Activated CD4-positive, alpha-beta T cell treated with anti-CD3 and anti-CD28 coated beads, Interleukin-2, amount 50 U/mL, for 16 hours (primary cell): Measurements from ENCODE around the gene KCNK3.

Experiments used
- DNase-seq: peaks from one replicate; pipeline ENCODE4 v3.0.0-alpha.2; 2020

Gene KCNK3

DNA sequence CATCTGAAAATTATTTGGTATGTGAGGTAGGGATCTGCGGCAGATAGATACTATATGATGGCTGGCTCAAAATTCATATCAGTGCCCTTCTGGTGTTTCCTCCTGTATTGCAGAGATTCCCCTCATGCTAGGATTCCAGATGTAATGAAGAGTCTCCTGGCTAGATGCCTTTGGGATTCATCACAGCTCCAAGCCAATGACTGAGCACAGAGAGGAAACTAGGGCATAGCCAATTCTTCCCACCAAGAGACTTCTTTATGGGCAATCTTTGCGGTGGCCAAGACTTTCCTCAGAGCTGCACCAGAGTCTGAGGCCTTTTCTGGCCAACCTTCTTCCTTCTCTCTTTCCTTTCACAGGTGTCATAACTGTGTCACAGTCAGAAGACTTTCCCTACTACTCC lies 25.9 kb upstream of the KCNK3 start:
- DNase-seq = no peak

GRCh38 chr2:26668041-26668440 lies 24.5 kb upstream of the KCNK3 start:
- DNase-seq = no peak

- DNase-seq = no peak
Measured at GRCh38 chr2:26668856-26669750, 23.4 kb upstream of the KCNK3 start.

- DNase-seq = no peak
Measured at GRCh38 chr2:26670171-26670570, 22.4 kb upstream of the KCNK3 start.

- DNase-seq = no peak
Measured at GRCh38 chr2:26670931-26671460, 21.5 kb upstream of the KCNK3 start.

GRCh38 chr2:26671691-26672090 lies 20.8 kb upstream of the KCNK3 start:
- no peak for DNase-seq

DNA sequence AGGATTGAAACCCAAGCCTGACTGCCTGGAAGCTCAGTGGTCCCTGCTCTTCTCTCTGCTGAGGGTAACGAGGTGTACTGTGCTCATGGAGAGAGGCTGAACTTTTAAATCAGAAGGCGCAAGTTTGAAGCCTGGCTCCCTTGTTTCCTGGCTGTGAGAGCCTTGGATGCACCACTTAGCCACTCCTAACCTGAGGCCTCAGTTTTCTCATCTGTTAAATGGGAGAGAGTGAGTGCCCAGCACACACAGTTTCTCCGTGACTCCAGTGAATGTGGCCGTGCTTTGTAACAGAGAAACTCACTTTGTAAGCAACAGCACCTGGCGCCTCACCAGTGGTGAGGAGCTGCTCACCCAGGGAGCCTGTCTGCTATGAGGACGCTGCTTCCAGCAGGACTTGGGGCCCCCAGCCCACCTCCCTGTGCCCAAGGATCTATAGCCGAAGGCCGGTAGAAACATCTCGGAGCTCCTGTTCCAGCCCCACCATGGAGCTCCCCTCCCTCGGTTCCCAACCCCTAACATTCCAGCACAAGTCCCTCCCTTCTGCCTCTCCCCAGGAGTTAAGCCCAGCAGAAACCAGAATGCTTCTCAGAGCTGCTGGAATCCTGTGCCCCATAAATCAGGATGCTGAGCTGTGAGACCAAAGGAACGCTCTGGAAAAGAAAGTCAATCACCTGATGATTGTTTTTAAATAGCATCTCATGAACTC lies 20.3 kb upstream of the KCNK3 start:
- DNase-seq = no peak

GRCh38 chr2:26672818-26673393 lies 19.6 kb upstream of the KCNK3 start:
- no peak for DNase-seq

DNA sequence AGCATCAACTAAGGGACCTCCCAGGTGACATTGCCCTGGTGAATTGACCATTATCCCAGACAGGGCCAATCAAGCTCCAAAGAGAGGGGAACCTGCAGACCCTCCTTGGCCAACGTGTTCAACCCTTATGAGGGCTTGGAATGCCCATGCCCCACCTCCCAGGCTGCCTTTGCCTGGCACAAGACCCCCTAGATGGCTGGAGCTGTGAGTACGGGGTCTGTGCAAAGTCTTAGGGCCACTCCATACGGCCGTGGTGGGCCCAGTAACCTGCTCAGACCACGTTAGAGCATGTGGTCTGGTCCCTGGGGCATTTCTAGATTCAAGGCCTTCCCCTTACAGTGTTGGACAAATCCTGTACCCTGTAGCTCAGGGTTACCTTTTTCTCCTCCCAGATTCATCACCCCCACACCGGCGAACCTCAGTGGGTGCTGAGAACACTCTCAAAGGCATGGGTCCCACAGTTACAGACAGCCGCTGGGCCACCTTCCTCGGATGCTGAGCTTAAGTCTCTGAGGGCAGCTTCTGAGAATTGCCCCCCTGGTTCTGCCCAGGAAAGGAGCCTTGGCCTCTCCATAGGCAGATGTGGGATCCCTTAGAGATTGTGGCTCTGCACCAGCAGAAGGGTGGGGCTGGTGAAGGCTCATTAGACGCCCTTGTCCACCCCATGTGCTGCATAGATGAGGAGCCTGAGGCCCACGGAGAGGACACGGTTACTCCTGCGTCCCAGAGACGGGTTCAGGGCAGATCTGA lies 18.3 kb upstream of the KCNK3 start:
- DNase-seq = no peak

GRCh38 chr2:26674771-26675170 lies 17.8 kb upstream of the KCNK3 start:
- DNase-seq = no peak

DNA sequence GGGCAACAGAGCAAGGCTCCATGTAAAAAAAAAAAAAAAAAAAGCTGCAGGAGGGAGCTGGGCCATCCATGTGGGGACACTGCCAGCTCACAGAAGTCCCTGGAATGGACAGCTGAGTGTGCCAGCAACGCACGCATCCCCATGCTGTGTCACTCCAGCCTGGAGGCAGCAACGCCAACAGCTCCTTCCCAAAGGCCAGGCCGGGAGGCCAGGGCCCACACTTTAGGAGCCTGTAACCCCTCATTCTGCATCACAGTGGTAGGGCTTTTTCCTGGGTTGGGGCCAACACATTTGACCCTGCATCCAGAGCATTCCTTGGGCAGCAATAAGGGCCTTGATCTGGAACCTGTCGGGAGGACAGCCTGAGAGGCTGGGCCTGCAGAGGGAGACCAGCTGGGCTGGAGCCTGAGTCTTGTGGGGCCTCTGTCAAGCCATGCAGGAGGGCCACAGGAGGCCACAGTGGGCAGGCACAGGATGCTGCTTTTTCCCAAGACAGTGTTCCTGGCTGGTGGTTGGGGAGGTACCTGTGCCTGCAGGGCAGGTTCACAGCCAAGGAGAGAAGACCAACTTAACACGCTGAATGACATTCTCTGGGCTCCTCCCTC lies 16.8 kb upstream of the KCNK3 start:
- no peak for DNase-seq

DNA sequence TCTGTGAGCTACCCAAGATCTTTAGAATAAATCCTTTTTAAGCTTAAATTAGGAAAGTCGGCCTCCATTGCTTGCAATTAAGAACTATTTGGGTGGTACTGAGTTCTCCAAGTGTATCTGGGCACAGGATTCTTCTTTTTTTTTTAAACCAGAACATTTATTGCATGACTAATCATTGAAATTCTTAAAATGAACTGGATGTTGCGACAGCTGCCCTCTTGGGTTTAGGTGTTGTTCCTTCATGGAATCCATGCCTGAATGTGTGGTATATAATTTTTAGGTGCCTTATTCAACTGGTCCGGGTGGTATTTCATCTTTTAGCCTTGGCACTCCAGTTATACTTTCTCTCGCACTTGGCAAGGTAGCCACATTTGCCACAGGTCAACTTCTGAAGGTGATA lies 14.5 kb upstream of the KCNK3 start:
- no peak for DNase-seq

GRCh38 chr2:26679867-26680266 lies 12.7 kb upstream of the KCNK3 start:
- DNase-seq = no peak

- no peak for DNase-seq
Measured at GRCh38 chr2:26681656-26682055, 10.9 kb upstream of the KCNK3 start.

DNA sequence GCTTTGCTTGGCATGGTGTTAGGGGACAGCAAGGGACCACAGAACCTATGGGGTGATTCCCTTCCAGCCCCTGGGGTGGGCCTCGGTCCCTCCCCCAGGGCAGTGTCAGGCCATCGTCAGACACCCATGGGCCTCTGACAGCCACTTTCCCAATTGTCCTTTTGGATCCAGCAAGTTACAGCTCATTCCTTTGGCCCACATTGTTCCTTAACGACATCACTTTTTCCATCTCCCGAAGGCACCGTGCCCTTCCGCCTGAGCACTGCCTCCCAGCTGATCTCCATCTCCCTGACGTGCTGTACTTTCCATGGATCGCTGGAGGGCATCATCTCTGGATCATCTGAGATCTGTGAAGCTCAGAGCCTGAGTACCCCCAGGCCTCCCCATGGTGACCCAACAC lies 10.4 kb upstream of the KCNK3 start:
- no peak for DNase-seq

DNA sequence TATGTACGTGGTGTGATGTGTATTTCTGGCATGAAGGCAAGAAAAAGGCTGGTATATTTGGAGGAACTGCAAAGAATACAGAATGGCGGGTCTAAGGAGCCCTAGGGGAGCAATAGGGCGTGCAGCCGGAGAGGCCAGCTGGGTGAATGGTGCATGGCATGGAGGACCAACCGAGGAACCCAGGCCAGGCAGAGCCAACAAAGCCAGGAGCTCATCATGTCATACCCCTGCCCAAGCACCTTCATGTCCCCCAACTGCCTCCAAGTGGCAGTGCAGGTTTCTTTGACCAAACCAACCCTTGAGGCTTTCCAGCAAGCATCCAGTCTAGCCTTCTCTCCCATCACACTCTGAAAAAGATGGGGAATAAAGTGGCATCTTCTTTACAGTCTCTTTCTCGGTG lies 8.9 kb upstream of the KCNK3 start:
- no peak for DNase-seq

DNA sequence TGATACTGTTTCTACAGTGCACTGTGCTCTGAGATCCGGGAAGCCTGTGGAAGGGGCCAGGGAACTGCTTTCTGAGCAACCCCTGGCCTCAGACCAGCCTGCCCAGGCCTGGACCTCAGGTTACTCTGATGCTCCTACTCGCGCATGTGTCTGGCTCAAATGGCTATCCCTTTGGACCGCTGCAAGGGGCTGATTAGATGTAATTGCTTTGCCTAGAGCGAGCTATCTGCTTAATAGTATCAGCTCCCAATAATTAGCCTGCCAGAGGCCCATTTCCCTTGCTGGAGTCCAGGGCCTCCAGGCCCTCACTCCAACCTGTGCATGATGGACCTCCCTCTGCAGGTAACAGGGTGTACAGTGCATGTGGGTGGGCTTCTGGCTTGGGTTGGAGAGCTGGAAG lies 7.2 kb upstream of the KCNK3 start:
- DNase-seq = no peak

- DNase-seq = no peak
Measured at GRCh38 chr2:26685989-26686839, 6.3 kb upstream of the KCNK3 start.

GRCh38 chr2:26687328-26687727 lies 5.2 kb upstream of the KCNK3 start:
- DNase-seq = no peak

DNA sequence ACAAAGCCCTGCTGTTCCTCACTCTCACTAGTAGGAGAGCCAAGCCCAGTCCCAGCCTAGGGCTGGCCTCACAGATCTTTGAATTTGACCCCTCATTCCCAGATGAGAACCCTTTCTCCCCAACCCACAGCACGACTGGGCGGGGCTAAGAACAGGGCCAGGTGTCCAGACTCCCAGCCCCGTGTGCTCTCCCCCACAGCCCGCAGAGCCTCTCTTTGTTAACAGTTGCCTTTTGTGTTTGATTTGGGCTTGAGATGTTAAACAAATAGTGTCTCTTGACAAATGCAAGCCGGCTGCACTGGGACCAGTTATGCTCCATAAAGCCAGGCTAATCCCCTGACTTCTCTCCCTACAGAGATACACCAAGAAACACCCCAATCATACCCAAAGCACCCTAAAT lies 4.7 kb upstream of the KCNK3 start:
- DNase-seq = no peak

- no peak for DNase-seq
Measured at GRCh38 chr2:26691161-26691560, 1.4 kb upstream of the KCNK3 start.

DNA sequence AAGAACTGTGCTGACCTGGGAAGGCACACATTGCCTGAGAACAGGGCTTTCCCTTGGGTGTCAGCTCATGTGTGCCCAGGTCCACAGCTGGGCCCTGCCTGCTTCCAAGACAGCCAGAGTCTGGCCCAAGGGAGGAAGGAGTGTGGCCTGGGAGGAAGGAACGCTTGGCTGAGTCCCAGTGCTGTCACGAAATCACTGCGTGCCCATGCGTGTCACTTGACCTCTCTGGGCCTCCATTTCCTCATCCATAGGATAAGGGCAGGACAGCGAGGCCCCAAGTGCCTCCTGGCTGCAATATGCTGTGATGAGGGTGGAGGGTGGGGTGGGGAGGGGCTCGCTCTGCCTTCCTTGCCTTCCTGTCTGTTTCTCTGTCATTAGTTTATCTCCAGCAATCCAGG lies 642 bp upstream of the KCNK3 start:
- DNase-seq = no peak
